NB4 (cell line): Measurements from ENCODE around the gene SLC28A3.

ENCODE experiments used
- CTCF ChIP-seq: IDR thresholded peaks from one replicate; pipeline ENCODE4 v1.5.1; 2012; ENCODE audit warnings: low read depth, low read length
- POLR2A ChIP-seq: IDR thresholded peaks from 2 replicates; pipeline ENCODE4 v1.6.1; 2011; ENCODE audit warnings: mild to moderate bottlenecking; ENCODE audit not compliant: insufficient read length; ENCODE audit errors: extremely low read depth

- TF ChIP-seq CTCF (no peak), POLR2A (no peak)
Measured at GRCh38 chr9:84277646-84278045, 62.9 kb downstream of the SLC28A3 start.
